GM19043 (cell line): ENCODE results near the gene LOC101059915.

Experiments used
- ATAC-seq: cut with Tn5 transposase; IDR thresholded peaks from one replicate; pipeline ENCODE4 v1.9.1; 2021; ENCODE audit warnings: low read depth; ENCODE audit not compliant: unreplicated experiment

LOC101059915 gene

GRCh38 chrX:71667328-71668247 is at the start of gene LOC101059915:
Gene LOC101059915 (plus strand): TSS chrX:71667546.
- no peak for ATAC-seq

- ATAC-seq: no peak
Measured at GRCh38 chrX:71617742-71618141, 49.6 kb upstream of the LOC101059915 start.

GRCh38 chrX:71618303-71618721 is 49.0 kb upstream of the LOC101059915 start, which contains the start of gene CXCR3:
Gene CXCR3 (minus strand): TSS chrX:71618511. CDS start chrX:71618449, 62 bp downstream.
- peak; percentile 60 for ATAC-seq

GRCh38 chrX:71618787-71619186 is 48.6 kb upstream of the LOC101059915 start:
- ATAC-seq: no peak

GRCh38 chrX:71619193-71619592 is 48.2 kb upstream of the LOC101059915 start:
- ATAC-seq: no peak

GRCh38 chrX:71619986-71620385 is 47.4 kb upstream of the LOC101059915 start:
- no peak for ATAC-seq

- ATAC-seq: no peak
Measured at GRCh38 chrX:71621603-71622002, 45.7 kb upstream of the LOC101059915 start.

- no peak for ATAC-seq
Measured at GRCh38 chrX:71622032-71622575, 45.2 kb upstream of the LOC101059915 start.

- peak; percentile 42 for ATAC-seq
Measured at GRCh38 chrX:71622576-71623450, 44.5 kb upstream of the LOC101059915 start.

- ATAC-seq: no peak
Measured at GRCh38 chrX:71623714-71624113, 43.6 kb upstream of the LOC101059915 start.

- no peak for ATAC-seq
Measured at GRCh38 chrX:71625471-71625870, 41.9 kb upstream of the LOC101059915 start.

- ATAC-seq: no peak
Measured at GRCh38 chrX:71626576-71626975, 40.8 kb upstream of the LOC101059915 start.

- ATAC-seq: no peak
Measured at GRCh38 chrX:71627588-71628404, 39.5 kb upstream of the LOC101059915 start.

- ATAC-seq: peak; percentile 65
Measured at GRCh38 chrX:71629467-71629866, 37.9 kb upstream of the LOC101059915 start.

GRCh38 chrX:71632923-71633657 is 34.3 kb upstream of the LOC101059915 start:
- ATAC-seq: no peak

- ATAC-seq: no peak
Measured at GRCh38 chrX:71634366-71634765, 33.0 kb upstream of the LOC101059915 start.

GRCh38 chrX:71636438-71637252 is 30.7 kb upstream of the LOC101059915 start:
- peak; percentile 46 for ATAC-seq

GRCh38 chrX:71637253-71637618 is 30.1 kb upstream of the LOC101059915 start:
- peak; percentile 19 for ATAC-seq

GRCh38 chrX:71637848-71638247 is 29.5 kb upstream of the LOC101059915 start:
- no peak for ATAC-seq
